Vagina (tissue), 2 donors: ENCODE data around the gene PPP2R5E.

Experiments
- CTCF ChIP-seq, 3 experiments: fragments of 450-650 bp in 2 of 3; fragments of 200-600 bp in 1 of 3; sonication (generic) in 1 of 3; IDR thresholded peaks; one replicate each; pipeline ENCODE4 v1.5.1; 2017 to 2019; ENCODE audit warnings: antibody characterized with exemption in 3 of 3, mild to moderate bottlenecking in 2 of 3, moderate library complexity in 2 of 3
- POLR2A ChIP-seq, 2 donors: fragments of 450-650 bp; IDR thresholded peaks; one replicate each; pipeline ENCODE4 v1.6.1; 2017; ENCODE audit warnings: antibody characterized with exemption in 2 of 2, mild to moderate bottlenecking in 2 of 2, moderate library complexity in 2 of 2
- POLR2AphosphoS5 ChIP-seq, 2 donors: sonication (generic); formaldehyde crosslinking; IDR thresholded peaks; one replicate each; pipeline ENCODE4 v1.9.0; 2017; ENCODE audit warnings: antibody characterized with exemption in 2 of 2, mild to moderate bottlenecking in 2 of 2, low read depth in 1 of 2; ENCODE audit not compliant: insufficient read depth in 1 of 2

- TF ChIP-seq CTCF (IDR thresholded peaks at IDR 0.05) (no peak), POLR2AphosphoS5 (IDR thresholded peaks at IDR 0.05; ENCODE audit: insufficient read depth in 1 of 2, low read depth in 1 of 2) (no peak), POLR2A (IDR thresholded peaks at IDR 0.05) (no peak)
Observed at GRCh38 chr14:63343878-63344277, 199.3 kb downstream of the PPP2R5E start.
